A549 (cell line): ENCODE data around the gene FLT3LG. TPM values are rescaled to one million over a fixed set of nuclear protein-coding genes. Genes with fewer than 3 reads are reported as not detected.

Source experiments
- ATAC-seq, 2 experiments: fragments of 200-7000 bp in 1 of 2; fragments of >200 bp in 1 of 2; cut with Nextera tagmentation in 1 of 2; cut with Tn5 transposase in 1 of 2; 3 replicates each; pipeline versions ENCODE4 v1.8.0 to v1.9.1; 2018 to 2020; ENCODE audit warnings: mild to moderate bottlenecking in 1 of 2, moderate library complexity in 1 of 2
- CTCF ChIA-PET: fragments of 300-600 bp; sonication (Branson Sonifier 250); formaldehyde crosslinking; extraction: SDS; loops from one replicate; lab custom pipeline; 2021; ENCODE audit warnings: antibody characterized with exemption, inconsistent platforms; lab: Yijun Ruan, JAX
- POLR2A ChIA-PET: fragments of 350-600 bp; formaldehyde crosslinking; extraction: SDS; loops from one replicate; lab custom pipeline; 2021; ENCODE audit warnings: antibody characterized with exemption, inconsistent platforms; lab: Yijun Ruan, JAX
- DNase-seq, 2 experiments: peaks; one replicate each; pipeline versions ENCODE4 v3.0.0 to v3.0.0-alpha.2; 2011 to 2016; ENCODE audit warnings: low read depth in 1 of 2, low spot score in 1 of 2
- FAIRE-seq: peaks from 2 replicates; lab custom pipeline; 2011; peaks lifted over from hg19 to GRCh38; lab: Jason Lieb, UNC
- H3K27ac ChIP-seq, 2 experiments: fragments of >200 bp; sonication (Bioruptor Twin); formaldehyde crosslinking; 3 replicates each; pipeline ENCODE4 v1.5.1; 2016 to 2017
- H3K4me1 ChIP-seq: fragments of >200 bp; sonication (Bioruptor Twin); formaldehyde crosslinking; 3 replicates; pipeline ENCODE4 v1.6.1; 2016
- H3K4me2 ChIP-seq: fragments of >200 bp; sonication (Bioruptor Twin); formaldehyde crosslinking; 3 replicates; pipeline ENCODE4 v1.6.1; 2016
- H3K4me3 ChIP-seq: fragments of >200 bp; sonication (Bioruptor Twin); formaldehyde crosslinking; 3 replicates; pipeline ENCODE4 v1.5.1; 2016
- H3K9me3 ChIP-seq: fragments of >200 bp; sonication (Bioruptor Twin); formaldehyde crosslinking; 3 replicates; pipeline ENCODE4 v1.6.1; 2016
- BHLHE40 ChIP-seq: IDR thresholded peaks from 2 replicates; pipeline ENCODE4 v1.6.1; 2012; ENCODE audit warnings: low read depth, low read length, inconsistent platforms
- CBX2 ChIP-seq: fragments of 200-600 bp; sonication (generic); IDR thresholded peaks from 2 replicates; pipeline ENCODE4 v1.6.1; 2016; ENCODE audit warnings: low read depth, mild to moderate bottlenecking, borderline replicate concordance
- E2F6 ChIP-seq: IDR thresholded peaks from 2 replicates; pipeline ENCODE4 v1.6.1; 2012; ENCODE audit warnings: low read depth, borderline replicate concordance
- FOSL2 ChIP-seq, 2 experiments: fragments of 450-650 bp in 1 of 2; fragments of >200 bp in 1 of 2; sonication (Bioruptor Twin) in 1 of 2; formaldehyde crosslinking; IDR thresholded peaks; 2 replicates each; pipeline versions ENCODE4 v1.5.0 to v1.6.1; 2016 to 2020; ENCODE audit warnings: mild to moderate bottlenecking in 1 of 2, moderate library complexity in 1 of 2
- HDAC2 ChIP-seq: fragments of 200-600 bp; sonication (generic); IDR thresholded peaks from 2 replicates; pipeline ENCODE4 v1.6.1; 2016
- KDM1A ChIP-seq: fragments of 200-600 bp; sonication (generic); IDR thresholded peaks from 2 replicates; pipeline ENCODE4 v1.6.1; 2016; ENCODE audit warnings: low read depth, mild to moderate bottlenecking
- MAX ChIP-seq: IDR thresholded peaks from 2 replicates; pipeline ENCODE4 v1.6.1; 2012
- MYC ChIP-seq: IDR thresholded peaks from 2 replicates; pipeline ENCODE4 v1.6.1; 2012; ENCODE audit warnings: mild to moderate bottlenecking, inconsistent platforms, low read length, improper control_type of control experiment, borderline replicate concordance
- NFE2L2 ChIP-seq: fragments of 150-350 bp; conservative IDR thresholded peaks from 2 replicates; pipeline ENCODE4 v1.6.1; 2014; ENCODE audit warnings: low read length
- NPAS2 ChIP-seq: fragments of 250-450 bp; sonication (Bioruptor Pico); IDR thresholded peaks from 2 replicates; pipeline ENCODE4 v1.8.0; 2022; ENCODE audit warnings: mild to moderate bottlenecking, moderate library complexity, borderline replicate concordance
- NR3C1 ChIP-seq: fragments of >200 bp; sonication (Bioruptor Twin); formaldehyde crosslinking; IDR thresholded peaks from 3 replicates; pipeline ENCODE4 v1.6.1; 2017
- PHF8 ChIP-seq: fragments of 200-600 bp; sonication (generic); IDR thresholded peaks from 2 replicates; pipeline ENCODE4 v1.6.1; 2016; ENCODE audit warnings: low read depth, mild to moderate bottlenecking, antibody characterized with exemption, moderate library complexity, borderline replicate concordance
- POLR2A ChIP-seq: IDR thresholded peaks from 2 replicates; pipeline ENCODE4 v1.6.1; 2012; ENCODE audit warnings: mild to moderate bottlenecking, low read length
- RAD21 ChIP-seq, 2 experiments: fragments of >200 bp in 1 of 2; sonication (Bioruptor Twin) in 1 of 2; formaldehyde crosslinking in 1 of 2; IDR thresholded peaks in 1 of 2; conservative IDR thresholded peaks in 1 of 2; 2 replicates in 1 of 2; 3 replicates in 1 of 2; pipeline ENCODE4 v1.6.1; 2012 to 2018; ENCODE audit warnings: inconsistent platforms in 1 of 2
- SMC3 ChIP-seq: fragments of >200 bp; sonication (Bioruptor Twin); formaldehyde crosslinking; IDR thresholded peaks from 3 replicates; pipeline ENCODE4 v1.6.1; 2018; ENCODE audit warnings: inconsistent platforms
- SREBF2 ChIP-seq: fragments of 450-650 bp; IDR thresholded peaks from 2 replicates; pipeline ENCODE4 v1.6.1; 2014; ENCODE audit warnings: mild to moderate bottlenecking, moderate library complexity
- TFCP2L1 ChIP-seq: fragments of 250-450 bp; sonication (Bioruptor Pico); IDR thresholded peaks from 2 replicates; pipeline ENCODE4 v1.5.0; 2021; ENCODE audit warnings: mild to moderate bottlenecking
- ZFP36 ChIP-seq: fragments of 450-650 bp; IDR thresholded peaks from 2 replicates; pipeline ENCODE4 v1.6.1; 2014; ENCODE audit warnings: borderline replicate concordance; ENCODE audit not compliant: partially characterized antibody
- WGBS: methylation state at CpG from one replicate; pipeline ENCODE4 v1.1.6; 2017; ENCODE audit errors: missing lambda C conversion rate; 5-methylcytosine and 5-hydroxymethylcytosine counted together
- polyA minus RNA-seq: library from RNA; depleted of rRNA, polyadenylated mRNA; stranded (reverse); fragments of >200 nt; gene quantifications from 2 replicates; pipeline ENCODE4 v1.2.3, GENCODE V29; 2011; rRNA and poly(A)+ RNA removed
- polyA plus RNA-seq, 4 experiments: library from polyadenylated mRNA; depleted of rRNA in 3 of 4; stranded (reverse); fragments of >200 nt; fragmentation: RNase III in 1 of 4; extraction: RNeasy Plus Mini Kit Qiagen cat#74134 plus additional on column Dnase treatment in 1 of 4; gene quantifications; 2 replicates in 3 of 4; 3 replicates in 1 of 4; pipeline ENCODE4 v1.2.3, GENCODE V29; 2011 to 2017
- TF ChIP-seq, protein P1 (sequence below): fragments of >200 bp; sonication (Bioruptor Twin); formaldehyde crosslinking; IDR thresholded peaks from 3 replicates; pipeline ENCODE4 v1.5.1; 2016

The FLT3LG gene
- polyA plus RNA-seq (2011; rRNA removed): 0.42 and 0.58 TPM in 2 replicates
- 0.75 and 1.4 TPM in 2 replicates for polyA plus RNA-seq (2012; cell fraction: cytosol; rRNA removed)
- 1.9 and 2.2 TPM in 2 replicates for polyA plus RNA-seq (2012; cell fraction: nucleus; rRNA removed)
- 0.99 to 1.2 TPM (median 1.0 TPM) in 3 replicates for polyA plus RNA-seq (2017; fragmentation: RNase III; extraction: RNeasy Plus Mini Kit Qiagen cat#74134 plus additional on column Dnase treatment)
- polyA minus RNA-seq: 0.41 and 0.92 TPM in 2 replicates

- no peak for TF ChIP-seq BHLHE40
- peak; percentile 59; the same call in 1 of the 2 replicates for TF ChIP-seq E2F6
- TF ChIP-seq KDM1A: no peak
- no peak for TF ChIP-seq FOSL2 (IDR thresholded peaks at IDR 0.05)
- no peak for TF ChIP-seq FOSL2 (CRISPR knock-in tag; IDR thresholded peaks at IDR 0.05)
- TF ChIP-seq SMC3: peak; percentile 76
- peak; percentile 82 for TF ChIP-seq MAX
- no peak for TF ChIP-seq ZFP36
- TF ChIP-seq SREBF2: no peak
- TF ChIP-seq NFE2L2: no peak
- TF ChIP-seq NPAS2 (CRISPR knock-in tag): no peak
- no peak for TF ChIP-seq PHF8
- peak; percentile 36 to 59 for TF ChIP-seq RAD21 (conservative IDR thresholded peaks at IDR 0.05 in 1 of 2, IDR thresholded peaks at IDR 0.05 in 1 of 2)
- TF ChIP-seq, protein P1, sequence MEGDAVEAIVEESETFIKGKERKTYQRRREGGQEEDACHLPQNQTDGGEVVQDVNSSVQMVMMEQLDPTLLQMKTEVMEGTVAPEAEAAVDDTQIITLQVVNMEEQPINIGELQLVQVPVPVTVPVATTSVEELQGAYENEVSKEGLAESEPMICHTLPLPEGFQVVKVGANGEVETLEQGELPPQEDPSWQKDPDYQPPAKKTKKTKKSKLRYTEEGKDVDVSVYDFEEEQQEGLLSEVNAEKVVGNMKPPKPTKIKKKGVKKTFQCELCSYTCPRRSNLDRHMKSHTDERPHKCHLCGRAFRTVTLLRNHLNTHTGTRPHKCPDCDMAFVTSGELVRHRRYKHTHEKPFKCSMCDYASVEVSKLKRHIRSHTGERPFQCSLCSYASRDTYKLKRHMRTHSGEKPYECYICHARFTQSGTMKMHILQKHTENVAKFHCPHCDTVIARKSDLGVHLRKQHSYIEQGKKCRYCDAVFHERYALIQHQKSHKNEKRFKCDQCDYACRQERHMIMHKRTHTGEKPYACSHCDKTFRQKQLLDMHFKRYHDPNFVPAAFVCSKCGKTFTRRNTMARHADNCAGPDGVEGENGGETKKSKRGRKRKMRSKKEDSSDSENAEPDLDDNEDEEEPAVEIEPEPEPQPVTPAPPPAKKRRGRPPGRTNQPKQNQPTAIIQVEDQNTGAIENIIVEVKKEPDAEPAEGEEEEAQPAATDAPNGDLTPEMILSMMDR: peak; percentile 99
- TF ChIP-seq NR3C1: no peak
These were observed at the start of gene FLT3LG for GRCh38 chr19:49473868-49474541. Gene FLT3LG (plus strand): TSS chr19:49474215. CDS start chr19:49474640, 425 bp downstream.

GRCh38 chr19:49425178-49425577 lies 48.8 kb upstream of the FLT3LG start, which contains the start of gene GFY:
Gene GFY (plus strand): TSS chr19:49425388. CDS start chr19:49426431, 1,043 bp downstream.
- no peak for TF ChIP-seq POLR2A
- no peak for TF ChIP-seq TFCP2L1
- no peak for TF ChIP-seq CBX2
- no peak for TF ChIP-seq MYC
- no peak for TF ChIP-seq HDAC2
- 54% methylated on average over 7 of the region's 7 CpGs for WGBS
- Histone ChIP-seq H3K4me1 (peaks cover 37% of the 10 kb centered on the region), H3K4me3 (no peak within 1 kb of the TSS), H3K4me2 (peak within 1 kb of the TSS; percentile 52; the same call in 2 of the 3 replicates), H3K27ac (no peak within 1 kb of the TSS), H3K9me3 (no peaks in the 10 kb centered on the region)
- DNase-seq (no peak), ATAC-seq (no peak), FAIRE-seq (no peak)
- ChIA-PET POLR2A (interaction anchor here (1.6 kb wide), 1 partner anchor 63 kb away, joined by 3 read pairs; the partner anchor contains the start of gene TEAD2), CTCF (interaction anchor here (0.6 to 13.8 kb wide), 11 partner anchors 8 to 199 kb away, joined by 3 to 141 read pairs (median 7); partner anchors contain the start of gene PIH1D1)

More at GRCh38 chr19:49473868-49474541, at the start of gene FLT3LG:
- POLR2A ChIA-PET: interaction anchor here (0.8 to 1.7 kb wide), 2 partner anchors 21 to 22 kb away, joined by 3 to 8 read pairs; partner anchors contain the start of gene ALDH16A1
- Histone ChIP-seq H3K4me2 (peak within 1 kb of the TSS; percentile 92), H3K9me3 (no peaks in the 10 kb centered on the region), H3K4me1 (peaks cover 21% of the 10 kb centered on the region), H3K4me3 (peak within 1 kb of the TSS; percentile 59), H3K27ac (peak within 1 kb of the TSS; percentile 77 to 91)
- FAIRE-seq: no peak
- 5% methylated on average over 26 of the region's 33 CpGs for WGBS
- peak; percentile 61 to 90 for DNase-seq
- ATAC-seq: peak; percentile 59 to 71
- CTCF ChIA-PET: interaction anchor here (0.5 to 5.5 kb wide), 38 partner anchors 8 to 1750 kb away, joined by 3 to 87 read pairs (median 4); partner anchors contain the start of genes ALDH16A1, KASH5, PIH1D1 and PRRG2
